Stimulated activated naive CD8-positive, alpha-beta T cell treated with anti-CD3 and anti-CD28 coated beads, Interleukin-15, Interleukin-2, amounts not matched to agents 100 U/mL and 50 U/mL, for 24 hours (primary cell): ENCODE measurements around the gene DNER.
"Not testable (repeated sequence)": the region's sequence is repeated elsewhere in the genome, so short reads cannot be mapped to it uniquely, and the experiment has no call there.

Source experiments
- ATAC-seq: fragments of 150-1000 bp; cut with Tn5 transposase; one replicate; pipeline ENCODE4 v1.10.0; 2021
- DNase-seq: peaks from one replicate; pipeline ENCODE4 v3.0.0; 2021

DNER gene

GRCh38 chr2:229562472-229563127, 151.8 kb downstream of the DNER start:
- ATAC-seq (no peak), DNase-seq (no peak)

GRCh38 chr2:229559986-229560385, 154.4 kb downstream of the DNER start:
- no peak for ATAC-seq
- DNase-seq = no peak

- ATAC-seq (no peak), DNase-seq (no peak)
These were observed 161.3 kb downstream of the DNER start for GRCh38 chr2:229553091-229553490.

DNA sequence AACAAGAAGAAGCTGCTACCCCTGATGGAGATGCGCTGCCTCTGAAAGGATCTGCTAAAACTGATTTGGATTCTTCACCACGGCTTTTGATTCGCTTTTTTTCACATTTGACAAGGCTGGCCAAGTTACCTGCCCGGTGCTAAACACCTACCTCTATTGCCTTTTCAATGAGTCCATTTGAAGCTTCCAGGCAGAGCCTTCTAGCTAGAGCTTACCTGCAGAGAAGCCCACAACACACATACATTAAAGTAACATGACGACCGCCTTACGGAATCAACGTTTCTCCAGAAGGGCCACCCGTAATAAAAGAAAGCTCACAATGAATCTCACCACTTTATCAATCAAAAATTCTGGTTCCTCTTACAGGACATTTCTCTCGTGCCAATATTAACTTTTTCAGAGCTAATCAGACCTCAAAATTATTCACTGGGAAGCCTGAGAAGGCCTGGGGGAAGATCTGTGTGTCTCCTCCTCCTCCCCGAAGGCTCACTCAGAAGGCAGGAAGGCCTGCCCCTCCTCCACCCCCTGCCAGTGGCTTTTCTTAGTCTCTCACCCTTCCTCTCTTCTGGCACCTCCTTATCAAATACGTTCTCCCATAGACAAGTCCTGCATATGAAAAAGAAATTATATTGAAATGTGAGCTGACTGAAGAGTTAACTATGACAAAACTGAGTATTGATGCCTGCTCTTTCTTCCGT, 171.0 kb downstream of the DNER start:
- no peak for DNase-seq
- ATAC-seq = no peak

DNA sequence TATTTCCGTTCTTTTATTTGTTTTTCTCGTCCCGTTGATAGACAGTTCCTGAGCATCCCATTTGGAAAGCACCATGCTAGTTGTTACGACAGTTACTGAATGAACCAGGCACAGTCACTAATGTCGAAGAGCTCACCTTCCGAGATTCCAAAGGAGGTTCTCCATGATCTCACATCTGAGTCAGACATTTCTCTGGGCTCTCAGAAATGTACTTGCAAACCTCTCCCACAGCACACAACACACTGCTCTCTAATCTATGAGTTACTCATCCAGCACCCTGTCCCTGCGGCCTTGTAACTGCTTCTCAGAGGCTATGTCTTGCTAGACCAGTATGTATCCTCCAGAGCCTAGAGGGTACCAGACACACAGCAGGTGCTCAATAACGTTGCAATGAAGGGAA, 174.7 kb downstream of the DNER start:
- ATAC-seq (no peak), DNase-seq (no peak)

- ATAC-seq (no peak), DNase-seq (no peak)
These were observed 182.8 kb downstream of the DNER start for GRCh38 chr2:229531594-229531993.

DNA sequence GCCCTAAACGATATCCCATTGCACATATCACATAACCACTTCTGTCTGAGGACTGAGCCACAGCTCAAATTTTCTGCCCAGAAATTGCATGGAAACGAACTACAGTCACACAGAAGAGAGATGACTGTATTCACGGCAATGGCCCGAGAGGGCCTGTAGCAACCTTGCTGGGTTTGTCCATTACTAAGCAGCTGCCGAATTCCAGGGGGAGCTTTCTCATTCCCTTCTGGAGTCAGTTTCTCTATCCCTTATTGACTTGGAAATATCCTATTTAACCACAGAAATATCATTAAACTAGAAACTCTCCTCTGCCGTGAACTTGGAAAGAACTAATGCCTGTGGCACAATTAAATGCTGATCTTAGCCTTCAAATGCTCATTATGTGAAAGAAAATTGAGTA, 183.9 kb downstream of the DNER start:
- DNase-seq (no peak), ATAC-seq (no peak)

GRCh38 chr2:229528846-229529245, 185.5 kb downstream of the DNER start:
- DNase-seq (no peak), ATAC-seq (no peak)

- no peak for DNase-seq
- no peak for ATAC-seq
These were observed 187.4 kb downstream of the DNER start for GRCh38 chr2:229526951-229527350.

GRCh38 chr2:229524799-229525198, 189.6 kb downstream of the DNER start:
- DNase-seq (no peak), ATAC-seq (no peak)

DNA sequence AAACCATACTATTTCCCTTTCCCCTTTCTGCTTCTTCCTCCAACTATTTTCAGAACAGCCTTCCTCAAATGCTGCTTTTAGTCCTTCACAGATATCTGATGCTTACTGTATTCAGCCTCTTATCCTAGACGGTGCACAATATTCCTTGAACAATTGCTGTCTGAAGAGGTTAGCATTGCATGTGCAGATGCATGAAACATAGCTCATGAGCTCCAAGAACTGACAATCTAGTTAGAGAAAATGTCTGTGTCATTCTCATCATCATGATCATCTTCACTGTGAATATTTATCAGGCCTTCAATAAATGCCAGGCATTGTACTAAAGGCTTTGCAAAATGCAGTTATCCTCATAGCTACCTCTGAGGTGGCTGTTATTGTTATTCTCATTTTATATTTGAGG, 190.7 kb downstream of the DNER start:
- no peak for ATAC-seq
- DNase-seq = no peak

DNA sequence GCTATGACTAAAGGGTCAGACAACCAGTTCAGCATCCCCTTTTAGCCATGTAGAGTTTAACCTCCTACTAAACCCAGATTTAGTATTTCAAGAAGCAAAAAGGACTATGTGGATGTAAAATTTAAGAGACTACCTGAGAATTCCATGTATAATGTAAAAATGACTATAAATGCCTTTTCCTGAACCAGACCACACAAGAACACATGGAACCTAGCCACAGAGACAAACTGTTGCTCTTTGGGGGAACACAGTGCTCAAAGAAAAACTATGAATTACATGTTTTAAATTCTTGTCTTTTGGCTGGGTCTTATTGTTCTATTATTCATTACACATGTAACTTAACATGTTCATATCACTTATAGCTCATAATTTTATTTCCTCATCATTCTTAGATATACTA, 192.8 kb downstream of the DNER start:
- no peak for ATAC-seq
- DNase-seq = no peak

DNA sequence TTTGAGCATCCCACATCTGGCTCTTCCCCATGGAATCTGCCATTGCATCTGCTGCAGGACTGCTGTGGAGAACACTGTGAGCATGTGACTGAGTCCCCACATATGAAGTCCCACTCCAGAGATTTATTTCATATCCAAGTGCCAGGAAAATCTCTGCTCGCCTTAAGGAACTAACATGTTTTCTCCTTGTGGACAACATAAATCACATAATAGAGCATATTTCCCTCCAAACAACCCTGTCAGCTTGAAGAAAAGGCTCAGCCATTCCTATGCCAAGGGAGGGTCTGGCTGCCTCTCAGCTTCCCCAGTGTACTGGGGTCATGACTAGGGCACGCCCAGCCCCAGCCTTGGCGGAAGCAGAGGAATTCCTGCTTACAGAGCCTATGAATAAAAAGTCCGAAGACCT, 193.7 kb downstream of the DNER start:
- ATAC-seq (no peak), DNase-seq (no peak)

GRCh38 chr2:229519655-229520430, 194.5 kb downstream of the DNER start:
- ATAC-seq = no peak
- no peak for DNase-seq

GRCh38 chr2:229514273-229514895, 200.0 kb downstream of the DNER start:
- DNase-seq (no peak), ATAC-seq (no peak)

DNA sequence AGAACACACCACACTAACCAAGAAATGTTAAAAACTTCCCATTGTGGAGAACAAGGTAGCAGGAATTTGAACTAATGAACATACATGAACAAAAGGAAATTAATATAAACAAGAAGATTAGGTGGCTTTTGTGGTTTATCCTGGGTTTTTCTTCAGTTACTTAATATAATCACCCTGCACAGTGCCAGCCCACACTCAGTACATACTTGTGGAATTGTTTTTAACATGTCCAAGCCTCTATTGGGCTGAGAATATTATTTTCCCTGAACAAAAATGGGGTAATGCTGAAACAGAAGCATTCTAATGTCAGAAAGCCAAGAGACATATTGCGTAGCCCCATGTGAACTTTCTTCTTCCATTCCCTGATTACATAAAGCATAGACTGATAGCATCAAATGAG, 202.8 kb downstream of the DNER start:
- no peak for DNase-seq
- ATAC-seq = no peak

DNA sequence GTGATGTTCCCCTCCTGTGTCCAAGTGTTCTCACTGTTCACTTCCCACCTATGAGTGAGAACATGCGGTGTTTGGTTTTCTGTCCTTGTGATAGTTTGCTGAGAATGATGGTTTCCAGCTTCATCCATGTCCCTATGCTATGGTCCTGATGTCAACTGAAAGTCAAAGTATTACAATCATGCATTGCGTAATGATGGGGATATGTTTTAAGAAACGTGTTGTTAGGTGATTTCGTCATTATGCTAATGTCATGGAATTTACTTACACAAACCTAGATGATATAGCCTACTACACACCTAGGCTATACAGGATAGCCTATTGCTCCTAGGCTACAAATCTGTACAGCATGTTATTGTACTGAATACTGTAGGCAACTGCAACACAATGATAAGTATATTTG, 207.7 kb downstream of the DNER start:
- not testable (repeated sequence) for DNase-seq, ATAC-seq

GRCh38 chr2:229501051-229501794, 213.1 kb downstream of the DNER start:
- ATAC-seq (no peak), DNase-seq (no peak)

DNA sequence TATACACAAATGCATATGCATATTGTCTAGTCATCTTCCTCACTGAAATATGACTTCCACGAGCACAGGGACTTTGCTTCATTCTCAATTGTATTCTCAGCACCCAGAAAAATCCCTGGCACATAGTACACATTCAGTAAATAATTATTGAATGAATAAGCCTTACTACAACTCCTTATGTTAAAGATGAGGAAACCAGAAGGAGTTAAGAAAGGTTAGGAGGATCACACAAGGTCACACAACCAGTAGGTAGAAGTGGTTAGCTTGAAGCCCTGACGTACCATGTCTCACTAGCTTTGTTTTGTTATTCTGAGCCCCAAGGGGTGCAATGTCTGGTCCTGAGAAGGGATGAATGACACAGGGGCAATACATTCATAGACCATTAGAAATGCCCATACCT, 222.3 kb downstream of the DNER start:
- no peak for ATAC-seq

DNA sequence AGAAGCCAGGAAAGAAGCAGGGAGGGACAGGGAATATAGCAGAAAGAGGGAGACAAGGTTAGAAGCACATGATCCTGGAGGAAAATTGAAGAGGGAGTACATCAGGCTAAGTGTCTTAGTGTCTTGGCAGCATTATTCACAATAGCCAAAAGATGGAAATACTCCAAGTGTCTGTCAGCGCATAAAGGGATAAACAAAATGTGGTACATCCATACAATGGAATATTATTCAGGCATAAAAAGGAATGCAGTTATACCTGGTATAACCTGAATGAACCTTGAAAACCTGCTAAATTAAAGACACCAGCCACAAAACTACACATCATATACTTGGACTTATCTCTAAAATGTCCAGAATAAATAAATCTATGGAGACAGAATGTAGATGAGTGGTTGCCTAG, 224.2 kb downstream of the DNER start:
- ATAC-seq (no peak), DNase-seq (no peak)

More for the DNA sequence above, 222.3 kb downstream of the DNER start:
- DNase-seq = no peak

GRCh38 chr2:229489016-229489415, 225.3 kb downstream of the DNER start:
- ATAC-seq (no peak), DNase-seq (no peak)

- no peak for ATAC-seq
- DNase-seq = no peak
These were observed 226.1 kb downstream of the DNER start for GRCh38 chr2:229488232-229488631.
